ENCODE data around the gene STARD10.

Gene STARD10

DNA sequence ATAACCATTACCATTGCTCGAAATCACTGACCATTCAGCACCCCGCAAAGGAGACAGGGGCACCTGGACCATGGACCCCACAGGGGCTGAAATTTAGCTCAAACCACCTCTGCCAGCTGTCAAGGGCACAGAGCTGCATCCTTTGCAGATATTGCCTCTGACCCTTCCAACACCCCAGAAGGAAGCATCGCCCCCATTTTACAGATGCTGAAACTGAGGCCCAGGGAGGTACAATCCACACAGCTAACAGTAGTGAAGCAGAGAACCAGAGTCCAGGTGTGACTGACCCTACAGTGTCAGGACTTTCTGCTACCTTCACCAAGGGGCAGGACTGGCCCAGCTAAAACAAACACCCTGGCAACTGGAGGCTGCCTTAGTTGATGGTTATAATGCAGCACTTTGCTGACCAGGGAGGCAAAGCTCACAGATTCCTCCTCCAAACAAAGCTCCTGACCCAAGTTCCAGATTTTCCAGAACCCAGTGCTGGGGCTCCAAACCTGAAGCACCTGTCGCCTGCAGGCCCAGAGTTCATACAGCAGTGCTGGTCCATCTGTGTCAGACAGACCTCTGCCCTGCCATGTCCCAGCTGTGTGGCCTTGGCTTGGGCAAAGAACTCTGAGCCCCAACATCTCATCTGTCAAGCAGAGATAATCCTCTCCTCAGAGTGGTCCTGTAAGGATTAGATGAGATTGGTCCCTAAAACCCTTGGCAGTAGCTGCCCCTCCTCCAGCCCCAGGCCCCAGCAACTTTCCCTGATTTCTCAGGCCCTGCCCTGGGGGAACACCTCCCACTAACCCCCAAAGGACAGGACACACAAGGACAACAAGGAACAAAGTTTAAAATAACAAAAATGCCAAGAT lies 26.4 kb downstream of the STARD10 start:
- no peaks in the 10 kb centered on the region for H3K9me3 ChIP-seq (ENCODE audit: severe bottlenecking)
- H3K27ac ChIP-seq = peak overlapping the region; percentile 18
- TF ChIP-seq CTCF (IDR thresholded peaks at IDR 0.05; ENCODE audit: low read depth, low read length) = no peak
- no peaks in the 10 kb centered on the region for H3K36me3 ChIP-seq
- H3K4me3 ChIP-seq (ENCODE audit: low read depth, low read length) = no peak overlapping the region
- peak; percentile 69 for DNase-seq
- H3K27me3 ChIP-seq (ENCODE audit: insufficient read depth, low read depth, severe bottlenecking) = no peaks in the 10 kb centered on the region

- Histone ChIP-seq H3K4me3 (ENCODE audit: low read depth, low read length) (no peak overlapping the region), H3K36me3 (no peaks in the 10 kb centered on the region), H3K9me3 (ENCODE audit: severe bottlenecking) (no peaks in the 10 kb centered on the region), H3K27me3 (ENCODE audit: insufficient read depth, low read depth, severe bottlenecking) (no peaks in the 10 kb centered on the region), H3K27ac (peak overlapping the region; percentile 30)
- DNase-seq = peak; percentile 59
- no peak for TF ChIP-seq CTCF (IDR thresholded peaks at IDR 0.05; ENCODE audit: low read depth, low read length)
These were observed 27.5 kb downstream of the STARD10 start for GRCh38 chr11:72766152-72766902.

GRCh38 chr11:72764503-72764902 lies 29.3 kb downstream of the STARD10 start:
- Histone ChIP-seq H3K4me3 (ENCODE audit: low read depth, low read length) (no peak overlapping the region), H3K27ac (peak overlapping the region; percentile 60), H3K9me3 (ENCODE audit: severe bottlenecking) (no peaks in the 10 kb centered on the region), H3K36me3 (no peaks in the 10 kb centered on the region), H3K27me3 (ENCODE audit: insufficient read depth, low read depth, severe bottlenecking) (no peaks in the 10 kb centered on the region)
- TF ChIP-seq CTCF (IDR thresholded peaks at IDR 0.05; ENCODE audit: low read depth, low read length) = peak; percentile 70
- peak; percentile 86 for DNase-seq

DNA sequence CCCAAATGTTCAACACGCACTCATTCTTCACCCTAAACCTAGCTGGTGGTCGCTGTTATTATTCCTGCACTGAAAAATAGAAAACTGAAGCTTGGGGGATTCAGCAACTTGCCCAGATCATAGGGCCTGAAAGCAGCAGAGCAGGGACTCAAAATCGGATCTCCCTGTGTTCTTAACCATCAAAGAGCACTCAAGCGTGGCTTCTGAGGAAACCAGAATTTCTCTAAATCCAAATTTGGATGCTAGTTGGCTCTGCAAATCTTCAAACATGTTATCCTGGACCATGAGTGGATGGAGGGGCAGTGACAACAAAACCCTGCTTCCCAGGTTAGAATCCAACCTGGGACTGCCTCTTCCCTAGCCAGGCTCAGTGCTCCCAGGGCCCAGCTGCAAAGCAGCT lies 30.0 kb downstream of the STARD10 start:
- H3K36me3 ChIP-seq = no peaks in the 10 kb centered on the region

GRCh38 chr11:72762641-72763304 lies 31.1 kb downstream of the STARD10 start:
- TF ChIP-seq CTCF (IDR thresholded peaks at IDR 0.05; ENCODE audit: low read depth, low read length) = no peak
- no peak for DNase-seq
- Histone ChIP-seq H3K27me3 (ENCODE audit: insufficient read depth, low read depth, severe bottlenecking) (no peaks in the 10 kb centered on the region), H3K9me3 (ENCODE audit: severe bottlenecking) (no peaks in the 10 kb centered on the region), H3K27ac (no peak overlapping the region), H3K4me3 (ENCODE audit: low read depth, low read length) (no peak overlapping the region), H3K36me3 (no peaks in the 10 kb centered on the region)

More for the DNA sequence above, 30.0 kb downstream of the STARD10 start:
- Histone ChIP-seq H3K27me3 (ENCODE audit: insufficient read depth, low read depth, severe bottlenecking) (no peaks in the 10 kb centered on the region), H3K9me3 (ENCODE audit: severe bottlenecking) (no peaks in the 10 kb centered on the region), H3K27ac (peak overlapping the region; percentile 60), H3K4me3 (ENCODE audit: low read depth, low read length) (no peak overlapping the region)
- DNase-seq = no peak
- no peak for TF ChIP-seq CTCF (IDR thresholded peaks at IDR 0.05; ENCODE audit: low read depth, low read length)

Data from WERI-Rb-1 (cell line).